Panc1 (cell line): ENCODE data around the gene DHRS12. TPM values are rescaled to one million over a fixed set of nuclear protein-coding genes. Genes with fewer than 3 reads are reported as not detected.

ENCODE experiments used
- ATAC-seq: fragments of 200-7000 bp; cut with Tn5 transposase; 2 replicates; pipeline ENCODE4 v1.9.1; 2020; ENCODE audit warnings: mild to moderate bottlenecking, moderate library complexity
- BruUV-seq: library from RNA; stranded (reverse); fragments of 400-500 nt; replicated peaks from 2 replicates; lab custom pipeline; 2021; lab: Mats Ljungman, UMichigan
- CTCF ChIA-PET: fragments of 300-600 bp; sonication (Branson Sonifier 250); formaldehyde crosslinking; loops from one replicate; lab custom pipeline; 2022; ENCODE audit warnings: antibody characterized with exemption; lab: Charles Lee
- POLR2A ChIA-PET: fragments of 300-600 bp; sonication (Branson Sonifier 250); formaldehyde crosslinking; loops from one replicate; lab custom pipeline; 2022; ENCODE audit warnings: antibody characterized with exemption; lab: Charles Lee
- DNase-seq: peaks from one replicate; pipeline ENCODE4 v3.0.0-alpha.2; 2010; ENCODE audit warnings: low read depth, low spot score
- H3K27ac ChIP-seq: 2 replicates; pipeline ENCODE4 v1.5.1; 2011; ENCODE audit warnings: mild to moderate bottlenecking, low read length, inconsistent platforms
- H3K27me3 ChIP-seq: fragments of 200-500 bp; sonication (Bioruptor generic); 2 replicates; pipeline ENCODE4 v1.6.0; 2014; ENCODE audit warnings: low read length, inconsistent platforms; ENCODE audit not compliant: control insufficient read depth, insufficient read depth
- H3K36me3 ChIP-seq: fragments of 200-500 bp; sonication (Bioruptor generic); 2 replicates; pipeline ENCODE4 v1.5.1; 2014; ENCODE audit warnings: inconsistent platforms, mild to moderate bottlenecking, low read length, moderate library complexity; ENCODE audit not compliant: control insufficient read depth, insufficient read depth
- H3K4me1 ChIP-seq: 2 replicates; pipeline ENCODE4 v1.5.1; 2011; ENCODE audit warnings: inconsistent platforms, mild to moderate bottlenecking, low read length, moderate library complexity; ENCODE audit not compliant: control insufficient read depth, insufficient read depth
- H3K4me3 ChIP-seq, 2 experiments: 2 replicates each; pipeline ENCODE4 v1.5.1; 2011 to 2012; ENCODE audit warnings: low read depth in 2 of 2, low read length in 2 of 2, mild to moderate bottlenecking in 2 of 2, inconsistent platforms in 1 of 2, moderate library complexity in 1 of 2
- H3K9me3 ChIP-seq: fragments of 200-500 bp; sonication (Bioruptor generic); 2 replicates; pipeline ENCODE4 v1.5.1; 2014; ENCODE audit warnings: low read depth, mild to moderate bottlenecking, inconsistent platforms, low read length, moderate library complexity; ENCODE audit not compliant: control insufficient read depth, insufficient read depth
- POLR2AphosphoS5 ChIP-seq: IDR thresholded peaks from 2 replicates; pipeline ENCODE4 v1.6.1; 2012; ENCODE audit warnings: mild to moderate bottlenecking, low read depth, low read length, moderate library complexity
- SIN3A ChIP-seq: IDR thresholded peaks from 2 replicates; pipeline ENCODE4 v1.6.1; 2012; ENCODE audit warnings: low read depth, mild to moderate bottlenecking, low read length, moderate library complexity, borderline replicate concordance; ENCODE audit not compliant: insufficient read depth
- TCF7L2 ChIP-seq: IDR thresholded peaks from 2 replicates; pipeline ENCODE4 v1.6.1; 2011; ENCODE audit warnings: mild to moderate bottlenecking, low read depth, low read length, inconsistent platforms
- in situ Hi-C: cut with HindIII; loops from 2 replicates; pipeline ENCODE4 v1.10.0; 2016; ENCODE audit warnings: low sequenced_read_pairs, low pct_unique_long_range_greater_than_20kb
- intact Hi-C: fragments of 100-400 bp; cut with micrococcal nuclease; formaldehyde crosslinking; loops from one replicate; pipeline ENCODE4 v1.10.0; 2022; ENCODE audit not compliant: unreplicated experiment
- total RNA-seq: library from RNA; stranded (reverse); gene quantifications from one replicate; pipeline ENCODE4 v1.2.1, GENCODE V29; 2021; ENCODE audit not compliant: unreplicated experiment
- TF ChIP-seq, protein P1 (sequence below), 2 experiments: IDR thresholded peaks; 2 replicates each; pipeline ENCODE4 v1.6.1; 2011 to 2012; ENCODE audit warnings: low read depth in 2 of 2, control low read depth in 1 of 2, low read length in 1 of 2, mild to moderate bottlenecking in 1 of 2, moderate library complexity in 1 of 2; ENCODE audit not compliant: insufficient read depth in 1 of 2
- TF ChIP-seq, protein P2 (sequence below): fragments of 450-650 bp; IDR thresholded peaks from 2 replicates; pipeline ENCODE4 v1.5.1; 2017; ENCODE audit warnings: mild to moderate bottlenecking

The DHRS12 gene
- total RNA-seq, 1 experiment from 2014 or later: 10.7 TPM

DNA sequence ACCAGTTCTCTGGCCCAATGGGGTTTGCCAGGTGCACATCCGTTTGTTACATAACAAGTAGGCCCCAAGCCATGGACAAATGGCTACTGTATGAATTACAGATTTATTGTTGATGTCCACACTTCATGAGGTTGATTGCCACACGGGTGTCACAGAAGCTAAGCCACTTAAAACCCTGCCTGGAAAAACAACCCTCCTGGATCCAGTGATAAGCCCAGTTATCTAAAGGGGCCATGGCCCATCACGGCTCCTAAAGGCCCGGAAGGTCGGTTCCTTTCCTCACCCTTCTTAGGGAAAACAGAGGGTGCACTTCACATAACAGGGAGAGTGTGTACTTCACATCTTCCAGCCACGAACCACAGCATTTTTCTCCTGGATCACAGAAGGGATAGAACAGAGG, 37.0 kb upstream of the DHRS12 start:
- Histone ChIP-seq H3K9me3 (no peaks in the 10 kb centered on the region), H3K4me1 (no peaks in the 10 kb centered on the region), H3K27ac (no peak overlapping the region), H3K27me3 (peaks cover 3% of the 10 kb centered on the region; the same call in 1 of the 2 replicates), H3K4me3 (no peak overlapping the region), H3K36me3 (no peaks in the 10 kb centered on the region)
- TF ChIP-seq, protein P1, sequence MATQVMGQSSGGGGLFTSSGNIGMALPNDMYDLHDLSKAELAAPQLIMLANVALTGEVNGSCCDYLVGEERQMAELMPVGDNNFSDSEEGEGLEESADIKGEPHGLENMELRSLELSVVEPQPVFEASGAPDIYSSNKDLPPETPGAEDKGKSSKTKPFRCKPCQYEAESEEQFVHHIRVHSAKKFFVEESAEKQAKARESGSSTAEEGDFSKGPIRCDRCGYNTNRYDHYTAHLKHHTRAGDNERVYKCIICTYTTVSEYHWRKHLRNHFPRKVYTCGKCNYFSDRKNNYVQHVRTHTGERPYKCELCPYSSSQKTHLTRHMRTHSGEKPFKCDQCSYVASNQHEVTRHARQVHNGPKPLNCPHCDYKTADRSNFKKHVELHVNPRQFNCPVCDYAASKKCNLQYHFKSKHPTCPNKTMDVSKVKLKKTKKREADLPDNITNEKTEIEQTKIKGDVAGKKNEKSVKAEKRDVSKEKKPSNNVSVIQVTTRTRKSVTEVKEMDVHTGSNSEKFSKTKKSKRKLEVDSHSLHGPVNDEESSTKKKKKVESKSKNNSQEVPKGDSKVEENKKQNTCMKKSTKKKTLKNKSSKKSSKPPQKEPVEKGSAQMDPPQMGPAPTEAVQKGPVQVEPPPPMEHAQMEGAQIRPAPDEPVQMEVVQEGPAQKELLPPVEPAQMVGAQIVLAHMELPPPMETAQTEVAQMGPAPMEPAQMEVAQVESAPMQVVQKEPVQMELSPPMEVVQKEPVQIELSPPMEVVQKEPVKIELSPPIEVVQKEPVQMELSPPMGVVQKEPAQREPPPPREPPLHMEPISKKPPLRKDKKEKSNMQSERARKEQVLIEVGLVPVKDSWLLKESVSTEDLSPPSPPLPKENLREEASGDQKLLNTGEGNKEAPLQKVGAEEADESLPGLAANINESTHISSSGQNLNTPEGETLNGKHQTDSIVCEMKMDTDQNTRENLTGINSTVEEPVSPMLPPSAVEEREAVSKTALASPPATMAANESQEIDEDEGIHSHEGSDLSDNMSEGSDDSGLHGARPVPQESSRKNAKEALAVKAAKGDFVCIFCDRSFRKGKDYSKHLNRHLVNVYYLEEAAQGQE (IDR thresholded peaks at IDR 0.05; ENCODE audit: insufficient read depth in 1 of 2, low read depth in 2 of 2, low read length in 1 of 2): no peak
- TF ChIP-seq SIN3A (no peak), TCF7L2 (no peak)
- TF ChIP-seq, protein P2, sequence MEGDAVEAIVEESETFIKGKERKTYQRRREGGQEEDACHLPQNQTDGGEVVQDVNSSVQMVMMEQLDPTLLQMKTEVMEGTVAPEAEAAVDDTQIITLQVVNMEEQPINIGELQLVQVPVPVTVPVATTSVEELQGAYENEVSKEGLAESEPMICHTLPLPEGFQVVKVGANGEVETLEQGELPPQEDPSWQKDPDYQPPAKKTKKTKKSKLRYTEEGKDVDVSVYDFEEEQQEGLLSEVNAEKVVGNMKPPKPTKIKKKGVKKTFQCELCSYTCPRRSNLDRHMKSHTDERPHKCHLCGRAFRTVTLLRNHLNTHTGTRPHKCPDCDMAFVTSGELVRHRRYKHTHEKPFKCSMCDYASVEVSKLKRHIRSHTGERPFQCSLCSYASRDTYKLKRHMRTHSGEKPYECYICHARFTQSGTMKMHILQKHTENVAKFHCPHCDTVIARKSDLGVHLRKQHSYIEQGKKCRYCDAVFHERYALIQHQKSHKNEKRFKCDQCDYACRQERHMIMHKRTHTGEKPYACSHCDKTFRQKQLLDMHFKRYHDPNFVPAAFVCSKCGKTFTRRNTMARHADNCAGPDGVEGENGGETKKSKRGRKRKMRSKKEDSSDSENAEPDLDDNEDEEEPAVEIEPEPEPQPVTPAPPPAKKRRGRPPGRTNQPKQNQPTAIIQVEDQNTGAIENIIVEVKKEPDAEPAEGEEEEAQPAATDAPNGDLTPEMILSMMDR: no peak
- BruUV-seq: no TSS peak
- in situ Hi-C loops (no loop called here), intact Hi-C loops (no loop called here)
- POLR2A ChIA-PET: no interaction called here
- DNase-seq: no peak
- CTCF ChIA-PET: no interaction called here
- no peak for ATAC-seq

DNA sequence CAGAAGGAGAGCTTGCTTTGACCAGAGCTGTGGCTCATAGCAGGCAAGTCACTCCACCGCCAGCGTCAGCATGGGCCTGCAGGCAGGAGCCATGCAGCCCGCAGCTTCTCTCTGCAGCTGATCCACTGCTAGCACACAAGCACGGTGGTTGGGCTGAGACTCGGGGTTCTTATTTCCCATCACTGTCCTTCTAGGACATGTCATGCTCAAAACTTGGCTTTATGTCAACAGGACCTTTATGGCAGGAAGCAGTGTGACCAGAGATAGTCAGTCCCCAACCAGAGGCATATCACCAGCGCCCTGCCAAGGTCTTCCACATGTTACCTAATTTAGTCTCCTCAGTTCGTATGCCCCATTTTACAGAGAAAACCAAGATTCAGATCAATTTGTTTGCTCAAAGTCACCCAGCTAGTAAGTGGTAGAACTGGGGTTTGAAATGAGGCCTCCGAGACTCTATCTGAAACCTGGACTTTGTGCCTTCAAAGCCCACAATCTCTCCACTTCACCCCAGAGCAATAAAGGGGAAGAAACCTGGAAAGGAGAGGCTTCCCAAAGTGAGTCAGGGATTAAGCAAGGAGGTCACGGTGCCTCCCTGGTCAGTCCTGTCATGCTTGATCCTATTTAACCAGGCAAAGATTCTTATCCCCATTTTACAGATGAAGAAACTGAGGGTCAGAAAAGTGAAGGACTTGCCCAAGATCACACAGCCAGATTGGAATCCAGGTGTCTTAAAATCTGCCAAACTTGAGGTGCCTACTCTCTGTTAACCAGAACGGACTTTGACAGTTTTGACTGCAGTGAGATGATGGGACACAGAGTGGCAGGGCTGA, 36.0 kb upstream of the DHRS12 start:
- Histone ChIP-seq H3K9me3 (no peaks in the 10 kb centered on the region), H3K36me3 (no peaks in the 10 kb centered on the region), H3K4me3 (no peak overlapping the region), H3K4me1 (no peaks in the 10 kb centered on the region), H3K27ac (no peak overlapping the region), H3K27me3 (peaks cover 3% of the 10 kb centered on the region; the same call in 1 of the 2 replicates)
- no TSS peak for BruUV-seq
- intact Hi-C loops (no loop called here), in situ Hi-C loops (no loop called here)
- ChIA-PET POLR2A (no interaction called here), CTCF (no interaction called here)
- ATAC-seq (no peak), DNase-seq (no peak)
- TF ChIP-seq, protein P2: no peak
- TF ChIP-seq TCF7L2 (no peak), SIN3A (no peak), POLR2AphosphoS5 (no peak)
- TF ChIP-seq, protein P1 (IDR thresholded peaks at IDR 0.05; ENCODE audit: insufficient read depth in 1 of 2, low read depth in 2 of 2, low read length in 1 of 2): no peak
